Spleen (tissue), 11 donors: Measurements from ENCODE around the gene ELOA. TPM values are rescaled to one million over a fixed set of nuclear protein-coding genes. Genes with fewer than 3 reads are reported as not detected.

Experiments used
- DNase-seq: peaks from one replicate; pipeline ENCODE4 v3.0.0-alpha.2; 2020
- H3K27ac ChIP-seq, 8 donors: fragments of 200-600 bp; sonication (generic) in 7 of 8; 1 replicate in 4 of 8; 2 replicates in 4 of 8; pipeline versions ENCODE4 v1.5.0 to v1.8.0; 2016 to 2021; ENCODE audit warnings: inconsistent platforms in 4 of 8, mild to moderate bottlenecking in 4 of 8, moderate library complexity in 1 of 8
- H3K27me3 ChIP-seq, 7 donors: fragments of 200-600 bp; sonication (generic) in 6 of 7; replicated peaks in 1 of 7; 1 replicate in 4 of 7; 2 replicates in 3 of 7; pipeline versions ENCODE4 v1.5.0 to v1.8.0; 2016 to 2021; ENCODE audit warnings: inconsistent platforms in 3 of 7, mild to moderate bottlenecking in 1 of 7
- H3K36me3 ChIP-seq, 6 donors: fragments of 200-600 bp; sonication (generic) in 5 of 6; 1 replicate in 4 of 6; 2 replicates in 2 of 6; pipeline versions ENCODE4 v1.5.0 to v1.8.0; 2016 to 2021; ENCODE audit warnings: inconsistent platforms in 2 of 6
- H3K4me1 ChIP-seq, 6 donors: fragments of 200-600 bp; sonication (generic) in 5 of 6; 1 replicate in 3 of 6; 2 replicates in 3 of 6; pipeline versions ENCODE4 v1.5.0 to v1.8.0; 2016 to 2021; ENCODE audit warnings: inconsistent platforms in 3 of 6
- H3K4me3 ChIP-seq, 8 donors: fragments of 200-600 bp; sonication (generic) in 7 of 8; 1 replicate in 4 of 8; 2 replicates in 4 of 8; pipeline versions ENCODE4 v1.5.0 to v1.8.0; 2016 to 2021; ENCODE audit warnings: inconsistent platforms in 4 of 8, mild to moderate bottlenecking in 4 of 8, moderate library complexity in 2 of 8
- H3K9me3 ChIP-seq, 8 donors: fragments of 200-600 bp; sonication (generic) in 7 of 8; 1 replicate in 4 of 8; 2 replicates in 4 of 8; pipeline versions ENCODE4 v1.5.0 to v1.8.0; 2016 to 2021; ENCODE audit warnings: inconsistent platforms in 4 of 8
- CTCF ChIP-seq, 11 experiments: fragments of 200-600 bp in 7 of 11; fragments of 450-650 bp in 4 of 11; sonication (generic) in 4 of 11; IDR thresholded peaks in 8 of 11; conservative IDR thresholded peaks in 3 of 11; 1 replicate in 7 of 11; 2 replicates in 4 of 11; pipeline versions ENCODE4 v1.4.0 to v1.8.0; 2016 to 2021; ENCODE audit warnings: antibody characterized with exemption in 11 of 11, inconsistent platforms in 4 of 11, mild to moderate bottlenecking in 1 of 11
- POLR2A ChIP-seq, 3 donors: fragments of 450-650 bp; IDR thresholded peaks; one replicate each; pipeline ENCODE4 v1.5.1; 2017; ENCODE audit warnings: antibody characterized with exemption in 3 of 3, mild to moderate bottlenecking in 1 of 3
- POLR2AphosphoS5 ChIP-seq, 3 donors: sonication (generic); formaldehyde crosslinking; IDR thresholded peaks; one replicate each; pipeline ENCODE4 v1.5.1; 2017; ENCODE audit warnings: antibody characterized with exemption in 3 of 3
- WGBS, 5 donors: extraction: QIAGEN DNeasy Blood & Tissue Kit in 3 of 5; methylation state at CpG; one replicate each; pipeline versions ENCODE4 v1.1.5 to v1.1.7; 2013 to 2018; 5-methylcytosine and 5-hydroxymethylcytosine counted together
- intact Hi-C: fragments of 100-400 bp; cut with DNase I; formaldehyde crosslinking; loops from one replicate; pipeline ENCODE4 v1.15.0; 2023; ENCODE audit warnings: low total_unique reads
- polyA plus RNA-seq, 3 donors: library from polyadenylated mRNA; stranded (reverse); fragments of 200-250 nt; gene quantifications; one replicate each; pipeline ENCODE4 v1.2.1, GENCODE V29; 2013
- total RNA-seq, 7 donors: library from RNA; depleted of rRNA in 3 of 7; stranded (reverse); fragments of >200 nt in 3 of 7; fragmentation: NEBNext Ultra II Directional in 4 of 7; extraction: Animal tissue kit (Norgen Biotek cat#: 25700) in 4 of 7; gene quantifications; one replicate each; pipeline versions ENCODE4 v1.1.0 to v1.2.1, GENCODE V29; 2016 to 2021
- donor health status: healthy with polysubstance abuse.
- donor health status: DM: no; HTN: no; CAD: no; lungs with moderate emphysema.
- donor health status: DM: no; HTN: no; CAD: no.
- donor health status: Bipolar disorder and iron deficiency.
- donor health status: healthy.
- donor health status: DM: no; HTN: no; CAD: no.
- donor health status: DM: yes; HTN: yes; CAD: no.

Gene ELOA
- total and polyA plus RNA-seq, 10 donors = 7.9 to 38.0 (median 32.3) TPM

DNA sequence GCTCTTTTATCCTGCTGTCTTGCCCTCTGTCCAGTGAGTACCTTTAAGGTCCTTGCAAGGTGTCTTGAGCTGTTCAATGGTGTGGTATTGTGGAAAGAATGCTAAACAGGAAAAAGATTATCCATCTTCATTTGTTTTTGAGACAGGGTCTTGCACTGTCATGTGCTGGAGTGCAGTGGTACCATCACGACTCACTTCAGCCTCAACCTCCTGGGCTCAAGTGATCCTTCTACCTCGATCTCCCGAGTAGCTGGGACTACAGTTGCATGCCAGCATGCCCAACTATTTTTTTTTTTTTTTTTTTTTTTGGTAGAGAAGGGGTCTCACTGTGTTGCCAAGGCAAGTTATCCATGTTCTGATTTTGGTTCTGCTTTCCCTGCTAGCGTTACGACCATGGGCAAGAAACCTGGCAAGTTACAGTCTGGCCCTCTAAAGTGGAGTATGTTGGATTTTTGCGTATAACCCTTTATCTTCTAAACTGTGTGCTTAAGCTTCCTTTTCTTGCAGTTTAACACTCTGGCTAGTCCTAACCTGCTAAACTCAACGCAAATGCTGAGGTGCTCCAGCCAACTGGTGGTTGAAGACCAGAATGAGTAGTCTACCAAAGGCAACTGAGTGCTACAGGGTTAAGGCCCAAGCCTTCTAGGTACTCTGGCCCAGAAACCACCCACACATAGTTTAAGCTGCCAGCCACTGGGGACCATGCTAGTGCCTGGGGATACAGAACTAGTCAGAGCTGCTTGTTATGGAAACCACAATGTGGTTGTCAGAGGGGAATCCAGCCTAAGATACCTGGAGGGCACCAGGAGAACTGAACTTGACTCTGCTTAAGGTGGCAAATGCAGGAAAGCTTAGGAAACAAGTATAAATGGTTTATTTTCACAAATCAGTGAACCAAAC lies 43.7 kb upstream of the ELOA start:
- Histone ChIP-seq H3K4me1 (peaks cover 0 to 71% (median 50%) of the 10 kb centered on the region in 6 donors), H3K9me3 (no peaks in the 10 kb centered on the region), H3K36me3 (peaks cover 7 to 96% (median 83%) of the 10 kb centered on the region in 6 donors), H3K27ac (no peak overlapping the region), H3K4me3 (no peak overlapping the region), H3K27me3 (no peaks in the 10 kb centered on the region)
- no peak for TF ChIP-seq CTCF (IDR thresholded peaks at IDR 0.05 in 8 of 11, conservative IDR thresholded peaks at IDR 0.05 in 3 of 11)
- TF ChIP-seq POLR2AphosphoS5 (IDR thresholded peaks at IDR 0.05) = no peak
- TF ChIP-seq POLR2A (IDR thresholded peaks at IDR 0.05) = no peak
- 77 to 91% (median 86%) methylated on average over 7 of the region's 7 CpGs for WGBS, 5 donors
- DNase-seq = no peak
- intact Hi-C loops = loop anchor here (10.0 kb wide), 1 partner anchor 45 kb away; the partner anchor contains the start of gene ELOA

DNA sequence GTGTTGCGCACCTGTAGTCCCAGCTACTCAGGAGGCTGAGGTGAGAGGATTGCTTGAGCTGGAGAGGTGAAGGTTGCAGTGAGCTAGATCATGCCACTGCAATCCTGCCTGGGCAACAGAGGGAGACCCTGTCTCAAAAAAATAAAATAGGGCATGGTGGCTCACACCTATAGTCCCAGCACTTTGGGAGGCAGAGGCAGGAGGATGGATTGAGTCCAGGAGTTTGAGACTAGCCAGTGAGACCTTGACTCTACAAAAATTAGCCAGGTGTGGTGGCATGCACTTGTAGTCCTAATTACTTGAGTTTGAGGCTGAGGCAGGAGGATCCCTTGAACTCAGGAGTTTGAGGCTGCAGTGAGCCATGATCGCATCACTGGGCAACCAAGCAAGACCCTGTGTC lies 42.0 kb upstream of the ELOA start:
- WGBS, 5 donors = 88 to 100% (median 93%) methylated on average over 2 of the region's 2 CpGs
- intact Hi-C loops = no loop called here
- TF ChIP-seq CTCF (IDR thresholded peaks at IDR 0.05 in 8 of 11, conservative IDR thresholded peaks at IDR 0.05 in 3 of 11) (no peak), POLR2A (IDR thresholded peaks at IDR 0.05) (no peak), POLR2AphosphoS5 (IDR thresholded peaks at IDR 0.05) (peak in 2 of 3 donors; percentile 3 to 25)
- no peak overlapping the region for H3K27ac ChIP-seq
- no peaks in the 10 kb centered on the region for H3K9me3 ChIP-seq
- peaks cover 0 to 54% (median 32%) of the 10 kb centered on the region in 6 donors for H3K4me1 ChIP-seq
- H3K36me3 ChIP-seq = peaks cover 7 to 96% (median 73%) of the 10 kb centered on the region in 6 donors
- H3K27me3 ChIP-seq = no peaks in the 10 kb centered on the region
- H3K4me3 ChIP-seq = no peak overlapping the region
- DNase-seq = peak; percentile 23

GRCh38 chr1:23701996-23702395 lies 41.3 kb upstream of the ELOA start:
- TF ChIP-seq POLR2AphosphoS5 (IDR thresholded peaks at IDR 0.05) (no peak), CTCF (IDR thresholded peaks at IDR 0.05 in 8 of 11, conservative IDR thresholded peaks at IDR 0.05 in 3 of 11) (no peak), POLR2A (IDR thresholded peaks at IDR 0.05) (no peak)
- Histone ChIP-seq H3K36me3 (peaks cover 7 to 91% (median 66%) of the 10 kb centered on the region in 6 donors), H3K27me3 (no peaks in the 10 kb centered on the region), H3K4me1 (peaks cover 0 to 47% (median 26%) of the 10 kb centered on the region in 6 donors), H3K4me3 (no peak overlapping the region), H3K9me3 (no peaks in the 10 kb centered on the region), H3K27ac (peak overlapping the region in 2 of 8 donors; percentile 30 to 42)
- DNase-seq = no peak
- 70 to 89% (median 79%) methylated on average over 5 of the region's 5 CpGs for WGBS, 5 donors
- intact Hi-C loops = no loop called here

DNA sequence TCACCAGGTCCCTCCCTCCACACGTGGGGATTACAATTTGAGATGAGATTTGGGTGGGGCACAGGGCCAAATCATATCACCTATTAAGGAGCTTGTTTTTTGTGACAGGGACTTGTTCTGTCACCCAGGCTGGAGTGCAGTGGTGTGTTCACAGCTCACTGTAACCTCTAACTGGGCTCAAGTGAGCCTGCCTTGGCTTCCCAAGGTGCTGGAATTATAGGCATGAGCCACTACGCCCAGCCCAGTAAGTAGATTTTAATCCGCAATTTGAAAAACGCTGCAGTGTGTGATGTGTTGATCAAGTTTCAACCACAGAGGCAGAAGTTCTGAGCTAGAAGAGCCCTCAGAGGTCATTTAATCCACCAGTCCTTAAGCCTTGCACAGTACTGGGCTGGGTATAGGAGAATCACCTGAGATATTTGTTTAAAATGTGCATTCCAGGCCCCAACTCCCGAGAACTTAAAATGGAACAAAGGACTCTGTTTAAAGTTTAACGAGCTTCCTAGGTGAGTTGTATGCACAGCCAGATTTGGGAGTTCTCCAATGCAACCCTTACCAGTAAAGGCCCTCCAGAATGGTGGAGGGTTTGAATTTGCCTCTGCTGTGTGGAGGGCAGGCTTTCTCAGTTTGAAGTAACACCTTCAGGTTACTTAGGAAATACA lies 38.3 kb upstream of the ELOA start:
- intact Hi-C loops = no loop called here
- no peak for TF ChIP-seq POLR2A (IDR thresholded peaks at IDR 0.05)
- TF ChIP-seq CTCF (IDR thresholded peaks at IDR 0.05 in 8 of 11, conservative IDR thresholded peaks at IDR 0.05 in 3 of 11) = no peak
- TF ChIP-seq POLR2AphosphoS5 (IDR thresholded peaks at IDR 0.05) = no peak
- peak; percentile 9 for DNase-seq
- H3K4me1 ChIP-seq = peaks cover 0 to 17% (median 7%) of the 10 kb centered on the region in 6 donors
- peaks cover 3 to 83% (median 37%) of the 10 kb centered on the region in 6 donors for H3K36me3 ChIP-seq
- no peak overlapping the region for H3K4me3 ChIP-seq
- H3K27me3 ChIP-seq = no peaks in the 10 kb centered on the region
- WGBS, 5 donors = 85 to 91% (median 87%) methylated on average over 6 of the region's 6 CpGs
- H3K27ac ChIP-seq = no peak overlapping the region
- no peaks in the 10 kb centered on the region for H3K9me3 ChIP-seq
